ENCODE results near the gene ABCC8.

ABCC8 gene

GRCh38 chr11:17403980-17404759 is 72.5 kb downstream of the ABCC8 start:
- no peak for DNase-seq (ENCODE audit: low spot score)

GRCh38 chr11:17402486-17402885 is 74.2 kb downstream of the ABCC8 start:
- no peak for DNase-seq (ENCODE audit: low spot score)

- DNase-seq (ENCODE audit: low spot score), result no peak
Observed at GRCh38 chr11:17401841-17402240, 74.8 kb downstream of the ABCC8 start.

GRCh38 chr11:17401316-17401715 is 75.3 kb downstream of the ABCC8 start:
- no peak for DNase-seq (ENCODE audit: low spot score)

- DNase-seq (ENCODE audit: low spot score), result no peak
Observed at GRCh38 chr11:17400048-17400775, 76.4 kb downstream of the ABCC8 start.

GRCh38 chr11:17399236-17399635 is 77.4 kb downstream of the ABCC8 start:
- DNase-seq (ENCODE audit: low spot score), result no peak

DNA sequence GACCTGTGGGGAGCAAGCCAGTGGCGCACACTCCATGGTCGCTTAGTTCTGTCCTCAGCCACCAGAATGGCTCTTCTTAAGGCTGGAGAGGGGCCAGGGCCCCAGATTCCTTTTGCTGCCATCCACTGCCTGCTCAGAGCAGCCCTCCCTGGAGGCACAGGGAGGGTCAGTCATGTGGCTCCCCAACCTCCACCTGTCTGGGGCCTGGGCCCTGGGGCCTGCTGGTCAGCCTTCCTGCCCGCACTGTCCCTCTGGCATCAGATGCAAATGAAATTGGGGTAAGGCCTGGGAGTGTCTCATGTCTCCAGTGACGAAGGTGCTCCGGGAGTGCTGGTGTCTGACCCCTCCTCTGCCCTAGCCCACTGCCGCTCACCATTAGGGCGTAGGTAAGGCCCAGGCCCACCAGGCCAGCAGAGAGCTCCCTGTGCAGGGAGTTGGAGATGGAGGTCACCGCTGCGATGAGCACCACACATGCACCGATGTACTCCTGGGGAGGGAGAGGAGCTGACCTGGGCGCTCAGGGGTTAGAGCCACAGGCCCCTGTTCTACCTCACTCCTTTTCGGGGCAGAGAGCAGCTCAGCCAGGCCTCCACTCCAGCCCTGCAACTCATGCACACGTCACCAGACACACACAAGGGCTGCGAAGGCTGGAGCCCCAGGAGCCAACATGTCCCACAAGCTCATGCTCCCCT is 79.2 kb downstream of the ABCC8 start:
- DNase-seq (ENCODE audit: low spot score), result no peak

GRCh38 chr11:17396598-17397310 is 79.9 kb downstream of the ABCC8 start:
- DNase-seq (ENCODE audit: low spot score), result no peak

DNA sequence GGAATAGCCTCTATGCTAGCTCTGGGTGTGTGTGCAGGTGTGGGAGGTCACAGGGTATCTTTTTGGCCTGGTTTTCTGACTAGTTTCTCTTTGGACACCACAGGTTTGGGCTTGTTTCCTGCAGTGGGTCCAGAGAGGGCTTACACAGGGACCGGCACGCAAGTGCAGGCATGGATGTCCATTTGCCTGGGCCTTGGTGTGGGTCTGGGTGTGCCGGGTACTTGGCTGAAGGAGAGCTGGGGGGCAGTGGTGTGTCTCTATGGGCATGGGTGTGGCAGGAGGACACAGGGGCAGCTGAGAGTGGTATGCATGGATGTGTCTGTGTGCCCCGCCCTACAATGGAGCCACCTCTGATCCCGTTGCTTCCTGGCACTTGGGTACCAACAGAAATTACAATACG is 80.7 kb downstream of the ABCC8 start:
- DNase-seq (ENCODE audit: low spot score), result no peak

- DNase-seq (ENCODE audit: low spot score), result no peak
Observed at GRCh38 chr11:17395554-17395961, 81.1 kb downstream of the ABCC8 start.

GRCh38 chr11:17394743-17395390 is 81.8 kb downstream of the ABCC8 start:
- DNase-seq (ENCODE audit: low spot score), result no peak

DNA sequence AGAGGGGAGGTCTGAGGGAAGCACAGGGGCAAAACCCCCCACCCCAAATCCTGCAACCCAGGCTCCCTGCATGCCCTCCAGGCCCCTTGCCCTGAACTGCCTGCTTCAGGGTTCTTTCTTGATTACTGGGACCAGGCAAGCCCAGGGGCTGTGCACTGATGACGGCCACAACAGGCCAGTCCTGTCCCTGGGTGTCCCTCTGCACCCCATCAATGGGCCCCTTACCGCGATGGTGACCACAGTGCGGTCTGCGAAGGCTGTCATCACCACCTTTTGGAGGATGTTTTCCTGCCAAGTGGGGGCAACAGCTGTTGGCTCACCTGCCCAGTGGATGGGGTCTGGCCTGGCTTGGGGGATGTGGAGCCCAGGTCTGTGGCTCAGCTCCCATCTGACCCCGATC is 83.2 kb downstream of the ABCC8 start:
- no peak for DNase-seq (ENCODE audit: low spot score)

- DNase-seq (ENCODE audit: low spot score), result no peak
Observed at GRCh38 chr11:17392872-17393271, 83.8 kb downstream of the ABCC8 start.

DNA sequence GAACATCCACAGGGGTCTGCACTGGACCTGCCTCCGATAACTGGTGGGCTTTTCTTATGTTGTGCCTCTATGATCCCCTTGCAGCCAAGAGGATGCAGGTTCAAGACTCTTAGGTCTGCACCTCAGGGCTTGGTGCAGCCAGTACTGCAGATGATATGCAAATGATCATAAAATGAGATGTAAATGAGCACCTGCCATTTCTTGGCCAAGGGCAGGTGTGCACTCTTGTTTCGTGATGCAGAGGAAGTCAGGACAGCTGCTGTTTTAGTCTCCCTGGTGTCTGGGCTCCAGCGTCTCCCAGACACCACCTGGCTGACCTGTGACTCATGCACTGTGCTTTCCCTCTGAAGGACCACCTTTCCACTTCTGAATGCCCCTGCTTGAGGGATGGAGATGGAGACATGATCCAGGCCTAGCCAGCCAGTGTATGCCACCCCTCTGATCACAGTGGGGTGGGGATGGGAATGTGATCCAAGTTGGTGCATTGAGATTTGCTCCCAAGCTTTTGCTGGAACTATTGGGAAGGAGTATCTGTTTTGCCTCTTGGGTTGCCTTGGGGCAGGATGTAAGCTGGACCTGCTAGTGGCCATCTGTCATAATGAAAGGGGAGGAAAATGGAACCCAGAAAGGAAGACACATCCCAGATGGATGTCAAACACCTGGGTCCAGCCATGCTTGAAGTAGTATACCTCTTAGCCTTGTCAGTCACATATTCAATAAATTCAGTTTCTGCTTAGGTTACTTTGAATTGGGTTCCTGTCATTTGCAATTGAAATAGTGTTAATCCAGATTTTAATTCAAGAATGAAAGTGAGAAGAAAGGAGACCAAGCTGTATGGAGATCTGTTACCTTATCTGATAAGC is 84.9 kb downstream of the ABCC8 start:
- no peak for DNase-seq (ENCODE audit: low spot score)

DNA sequence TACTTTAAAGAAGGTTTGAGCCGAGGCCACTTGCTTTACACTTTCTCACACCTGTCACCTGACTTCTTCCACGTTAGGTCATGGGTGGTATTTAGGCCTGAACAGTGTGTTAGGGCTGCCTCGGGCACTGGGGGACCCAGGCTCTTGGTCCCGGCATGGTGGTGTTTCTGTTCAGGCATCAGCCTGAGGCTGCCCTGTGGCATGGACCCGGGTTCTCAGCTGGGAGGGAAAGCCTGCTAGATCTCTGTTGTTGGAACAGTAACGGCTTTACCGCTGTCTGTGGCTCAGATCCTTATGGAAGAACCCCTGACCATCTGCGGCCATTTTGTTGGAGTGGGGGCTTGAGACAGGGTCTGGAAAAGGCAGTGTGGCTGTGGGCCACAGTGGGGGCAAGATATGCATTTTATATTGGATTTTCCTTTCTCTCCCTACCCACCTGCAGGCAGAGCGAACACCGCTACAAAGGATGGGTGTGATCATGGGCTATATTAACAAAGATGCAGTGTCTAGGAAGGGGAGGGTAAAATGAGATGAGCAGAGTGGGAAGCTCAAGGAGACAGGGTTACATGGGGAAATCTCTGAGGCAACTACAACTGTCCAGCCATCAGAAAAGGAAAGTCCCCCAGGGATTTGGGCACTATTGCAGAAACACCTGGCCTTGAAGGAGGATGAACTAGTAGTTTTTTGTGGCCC is 86.5 kb downstream of the ABCC8 start:
- no peak for DNase-seq (ENCODE audit: low spot score)

GRCh38 chr11:17389211-17389956 is 87.3 kb downstream of the ABCC8 start:
- DNase-seq (ENCODE audit: low spot score), result no peak

DNA sequence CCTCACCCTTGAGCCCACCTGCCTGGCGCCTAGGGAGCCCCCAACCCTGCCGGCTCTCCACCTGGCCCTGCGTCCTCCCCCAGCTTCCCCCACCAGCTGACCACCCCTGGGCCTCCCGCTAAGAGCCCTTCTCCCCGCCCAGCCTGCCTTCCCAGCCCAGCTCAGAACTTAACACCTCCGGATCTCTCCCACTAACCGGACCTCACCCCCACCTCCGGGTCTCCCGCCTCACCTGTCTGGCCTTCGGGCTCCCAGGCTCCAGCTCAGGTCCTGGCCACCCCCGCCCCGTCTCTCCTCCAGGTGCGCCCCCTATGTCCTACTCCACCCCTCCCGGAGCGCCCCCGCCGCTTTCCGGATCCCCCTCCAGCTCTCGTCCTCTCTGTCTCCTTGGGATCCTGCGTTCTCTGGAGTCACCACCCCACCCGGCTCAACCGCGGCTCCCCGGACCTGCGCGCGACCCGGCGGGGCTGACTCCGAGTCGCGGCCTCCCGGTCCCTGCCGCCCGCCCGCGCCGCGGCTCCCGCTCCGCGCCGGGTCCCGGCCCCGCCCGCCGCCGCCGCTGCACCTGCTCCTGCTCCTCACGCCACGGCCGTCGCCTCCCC is 87.9 kb downstream of the ABCC8 start, which contains the start of gene KCNJ11:
TSS of gene KCNJ11 (minus strand) at position 51 of the 602 bp plus-strand sequence. CDS start 568 bp downstream, outside the sequence.
- no peak for DNase-seq (ENCODE audit: low spot score)

DNA sequence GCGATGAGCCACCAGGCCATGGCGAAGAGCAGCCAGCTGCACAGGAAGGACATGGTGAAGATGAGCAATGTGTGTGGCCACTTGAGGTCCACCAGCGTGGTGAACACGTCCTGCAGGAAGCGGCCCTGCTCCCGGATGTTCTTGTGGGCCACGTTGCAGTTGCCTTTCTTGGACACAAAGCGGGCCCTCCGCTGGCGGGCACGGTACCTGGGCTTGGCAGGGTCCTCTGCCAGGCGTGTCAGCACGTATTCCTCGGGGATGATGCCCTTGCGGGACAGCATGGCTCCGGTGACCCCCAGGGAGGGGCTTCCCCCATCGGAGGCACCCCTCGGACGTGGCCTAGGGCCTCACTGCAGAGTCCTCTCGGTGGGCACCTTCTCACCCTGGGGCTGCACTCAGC is 88.8 kb downstream of the ABCC8 start:
- no peak for DNase-seq (ENCODE audit: low spot score)

- no peak for DNase-seq (ENCODE audit: low spot score)
Observed at GRCh38 chr11:17387254-17387653, 89.4 kb downstream of the ABCC8 start.

Measured in pons (tissue), 1 donor.